GM12874 (cell line): Measurements from ENCODE around the gene STAT4.

ENCODE experiments used
- CTCF ChIP-seq: IDR thresholded peaks from 2 replicates; pipeline ENCODE4 v1.5.1; 2011; ENCODE audit warnings: low read depth, mild to moderate bottlenecking, control low read depth, low read length, moderate library complexity; ENCODE audit not compliant: insufficient read depth

Gene STAT4

DNA sequence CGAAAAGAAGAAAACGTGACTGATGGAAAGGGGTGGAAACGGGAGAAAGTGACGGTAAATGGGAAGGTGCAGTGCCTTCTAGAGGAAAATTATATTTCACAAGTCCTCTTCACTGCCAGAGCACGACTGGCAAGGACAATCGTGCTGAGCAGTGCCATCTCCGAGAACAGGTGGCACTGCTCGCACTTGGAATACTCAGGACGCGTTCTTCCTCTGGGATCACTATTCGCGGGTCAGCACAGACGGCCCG lies 137.2 kb downstream of the STAT4 start:
- no peak for TF ChIP-seq CTCF

GRCh38 chr2:191012845-191013681 lies 137.7 kb downstream of the STAT4 start:
- TF ChIP-seq CTCF: no peak

GRCh38 chr2:191012346-191012745 lies 138.4 kb downstream of the STAT4 start:
- no peak for TF ChIP-seq CTCF

- TF ChIP-seq CTCF: no peak
Observed at GRCh38 chr2:191010887-191011885, 139.6 kb downstream of the STAT4 start.

DNA sequence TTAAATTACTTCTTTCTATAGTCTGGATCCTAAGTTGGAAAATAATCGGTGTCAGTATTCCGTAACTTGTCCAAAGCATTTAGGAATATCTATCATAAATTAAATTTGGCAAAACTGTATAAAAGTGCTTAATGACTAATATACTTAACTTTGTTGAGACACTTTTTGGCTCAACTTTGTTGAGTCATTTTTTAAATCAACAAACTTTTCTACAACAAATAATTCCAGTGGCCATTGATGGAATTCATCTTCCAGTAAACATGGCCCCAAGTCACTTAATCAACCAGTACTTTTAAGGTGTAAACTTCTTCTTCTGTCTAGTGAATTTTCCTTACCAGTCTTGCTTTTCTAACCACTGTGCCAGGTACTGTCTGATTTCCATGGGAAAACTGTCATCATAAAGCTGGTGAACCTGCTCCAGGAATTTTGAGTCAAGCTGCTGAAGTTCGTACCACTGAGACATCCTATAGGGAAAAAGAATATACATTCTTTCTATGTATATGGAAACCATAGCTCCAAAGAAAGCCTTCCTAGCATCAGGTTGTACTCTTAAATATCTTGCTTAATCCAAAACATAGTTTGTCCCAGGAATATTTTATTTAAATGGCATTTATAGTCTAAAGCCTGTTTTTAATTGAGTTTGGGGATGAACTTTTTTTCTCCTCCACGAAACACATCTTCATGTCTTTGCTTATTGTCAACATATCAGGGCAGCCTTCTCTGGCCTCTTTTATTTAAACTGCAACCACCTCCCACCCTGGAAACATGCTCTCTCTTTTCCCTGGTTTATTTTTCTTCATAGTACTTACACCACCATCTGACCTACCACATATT lies 141.0 kb downstream of the STAT4 start:
- TF ChIP-seq CTCF: no peak

DNA sequence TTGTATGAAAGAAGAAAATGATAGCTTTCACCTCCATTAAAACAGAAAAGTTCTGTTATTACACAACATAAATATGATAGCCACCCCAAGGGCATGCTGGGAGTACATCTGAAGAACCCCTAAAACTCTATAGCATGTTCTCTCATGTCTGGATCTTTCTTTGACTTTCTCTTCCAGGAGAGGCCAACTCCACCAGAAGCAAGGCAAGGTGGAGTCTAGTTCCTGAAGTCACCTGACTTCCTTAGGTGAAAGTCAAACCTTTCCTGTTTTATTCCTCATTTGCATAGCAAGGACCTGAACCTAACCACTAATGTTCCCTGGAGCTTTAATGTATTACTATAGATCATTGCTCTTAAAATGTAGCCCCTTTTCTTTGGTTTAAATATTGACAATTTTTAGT lies 142.5 kb downstream of the STAT4 start:
- TF ChIP-seq CTCF: no peak
